Cortex of kidney (tissue), 1 donor: ENCODE measurements around the gene ELF3.
A peak's percentile ranks its signal among the peaks of the same experiment; 100 is the strongest.
"Not testable (repeated sequence)": the region's sequence is repeated elsewhere in the genome, so short reads cannot be mapped to it uniquely, and the experiment has no call there.

Source experiments
- DNase-seq: peaks from one replicate; lab custom pipeline; 2025; lab: John Stamatoyannopoulos, UW

ELF3 gene

DNA sequence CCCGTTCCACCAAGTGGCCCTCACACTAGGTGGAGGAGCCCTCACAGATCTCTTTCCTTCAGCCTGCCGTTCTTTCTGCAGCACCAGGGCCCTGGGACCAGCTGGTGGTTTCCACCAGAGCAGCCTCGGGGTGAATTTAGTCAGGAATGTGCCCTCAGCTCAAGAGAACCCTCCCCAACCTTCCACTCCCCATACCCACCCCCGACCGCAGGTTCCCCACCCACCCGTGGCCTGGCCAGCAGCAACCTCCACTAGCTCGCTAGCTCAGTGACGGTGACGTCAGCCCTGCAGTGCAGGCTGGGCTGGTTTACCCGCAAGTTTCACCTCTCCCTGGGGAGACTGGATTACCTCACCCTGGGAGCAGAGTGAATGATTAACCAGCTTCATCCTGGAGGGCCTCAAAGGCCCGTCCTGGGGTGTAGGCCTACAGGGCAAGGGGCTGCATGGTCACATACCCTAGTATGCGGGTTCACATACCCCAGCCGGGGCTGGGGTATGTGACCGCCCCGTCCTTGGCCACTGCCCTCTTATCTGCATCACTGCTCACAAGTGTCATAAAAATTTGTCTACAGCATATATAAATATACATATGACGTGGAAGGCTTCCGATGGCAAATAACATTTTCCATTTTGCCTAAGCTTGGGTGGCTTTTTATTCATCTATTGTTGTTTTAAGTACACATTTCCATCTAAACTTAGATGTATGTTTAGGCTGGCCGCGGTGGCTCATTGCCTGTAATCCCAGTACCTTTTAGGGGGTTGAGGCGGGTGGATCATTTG is 24.5 kb downstream of the ELF3 start:
- DNase-seq: peak; percentile 14

DNA sequence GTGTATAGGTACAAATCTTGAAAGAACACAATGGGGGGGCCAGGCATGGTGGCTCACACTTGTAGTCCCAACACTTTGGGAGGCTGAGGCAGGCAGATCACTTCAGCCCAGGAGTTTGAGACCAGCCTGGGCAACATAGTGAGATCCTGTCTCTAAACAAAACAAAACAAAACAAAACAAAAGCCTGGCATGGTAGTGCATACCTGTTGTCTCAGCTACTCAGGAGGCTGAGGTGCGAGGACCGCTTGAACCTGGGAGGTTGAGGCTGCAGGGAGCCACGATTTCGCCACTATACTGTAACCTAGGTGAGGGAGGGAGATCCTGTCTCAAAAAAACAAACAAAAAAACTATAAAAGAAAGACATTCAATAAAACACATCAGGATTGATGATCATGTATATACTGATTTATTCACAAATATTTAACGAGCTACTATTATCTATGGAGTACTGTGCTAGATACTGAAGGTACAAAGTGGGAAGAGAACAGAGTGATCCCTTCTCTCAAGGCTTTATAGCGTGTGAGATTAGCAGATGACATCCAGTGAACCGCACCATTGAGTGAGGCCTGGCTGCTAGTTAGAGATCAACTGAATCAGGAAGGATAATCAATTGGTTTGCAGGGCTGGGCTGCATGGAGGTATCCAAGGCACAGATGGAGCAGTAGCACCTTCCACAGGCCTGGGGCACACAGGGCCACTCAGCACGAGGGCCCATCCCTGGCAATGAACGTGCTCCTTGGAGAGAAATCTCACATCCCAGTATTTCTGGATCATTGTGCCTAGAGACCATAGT is 26.4 kb downstream of the ELF3 start:
- DNase-seq: no peak

GRCh38 chr1:202037706-202038296 is 27.4 kb downstream of the ELF3 start:
- no peak for DNase-seq

DNA sequence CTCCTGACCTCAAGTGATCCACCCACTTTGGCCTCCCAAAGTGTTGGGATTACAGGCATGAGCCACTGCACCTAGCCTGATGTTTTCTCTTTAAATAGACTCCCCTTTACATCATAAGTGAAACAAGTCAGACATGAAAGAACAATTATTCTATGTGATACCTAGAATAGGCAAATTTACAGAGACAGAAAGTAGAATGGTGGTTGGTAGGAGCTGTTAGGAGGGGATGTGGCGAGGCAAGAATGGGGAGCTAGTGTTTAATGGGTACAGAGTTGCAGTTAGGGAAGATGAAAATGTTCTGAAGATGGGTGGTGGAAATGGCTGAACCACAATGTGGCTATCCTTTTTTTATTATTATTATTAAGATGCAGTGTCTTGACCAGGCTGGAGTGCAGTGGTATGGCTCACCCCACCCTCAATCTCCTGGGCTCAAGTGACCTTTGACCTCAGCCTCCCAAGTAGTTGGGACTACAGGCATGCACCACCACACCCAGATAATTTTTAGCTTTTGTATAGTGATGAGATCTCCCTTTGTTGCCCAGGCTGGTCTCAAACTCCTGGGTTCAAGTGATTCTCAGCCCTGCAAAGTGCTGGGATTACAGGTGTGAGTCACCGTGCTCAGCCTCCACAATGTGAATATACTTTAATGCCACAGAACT is 28.4 kb downstream of the ELF3 start:
- DNase-seq: no peak

DNA sequence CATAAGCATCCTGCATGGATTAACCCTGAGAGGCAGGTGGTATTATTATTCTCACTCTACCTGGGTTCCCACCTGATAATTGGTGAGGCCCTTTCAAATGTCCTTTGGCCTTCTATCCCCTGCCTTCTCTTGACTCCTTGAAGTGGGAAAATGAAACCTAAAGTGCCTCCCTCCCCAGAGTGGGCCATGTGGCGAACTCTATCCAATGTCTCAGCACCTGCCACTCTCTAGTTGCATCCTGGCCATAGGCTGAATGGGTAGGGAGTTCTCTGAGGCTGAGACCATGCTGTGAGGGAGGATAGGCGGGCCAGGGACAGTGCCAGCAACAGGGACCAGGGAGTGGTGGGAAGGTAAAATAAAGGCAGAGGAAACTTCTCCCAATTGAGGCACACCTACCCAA is 35.3 kb downstream of the ELF3 start:
- no peak for DNase-seq

DNA sequence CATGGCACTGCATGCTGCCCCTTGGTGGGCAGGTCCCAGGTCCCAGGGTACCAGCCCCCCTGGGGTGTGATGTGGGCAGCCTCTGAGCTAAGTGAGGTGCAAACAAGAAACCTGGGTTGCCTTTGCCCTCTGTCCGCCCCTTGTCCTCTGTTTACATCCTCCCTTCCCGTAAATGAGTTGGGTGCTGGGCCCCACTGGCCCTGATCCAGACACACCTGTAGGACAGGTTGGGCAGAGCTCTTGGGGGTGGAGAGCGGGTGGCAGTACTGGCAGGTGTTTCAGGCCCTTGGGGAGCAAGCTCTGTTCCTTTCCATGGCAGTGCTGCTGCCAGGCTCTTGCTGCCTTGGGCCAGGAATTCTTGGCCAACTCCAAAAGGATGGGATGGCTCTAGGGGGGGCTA is 35.8 kb downstream of the ELF3 start:
- no peak for DNase-seq

DNA sequence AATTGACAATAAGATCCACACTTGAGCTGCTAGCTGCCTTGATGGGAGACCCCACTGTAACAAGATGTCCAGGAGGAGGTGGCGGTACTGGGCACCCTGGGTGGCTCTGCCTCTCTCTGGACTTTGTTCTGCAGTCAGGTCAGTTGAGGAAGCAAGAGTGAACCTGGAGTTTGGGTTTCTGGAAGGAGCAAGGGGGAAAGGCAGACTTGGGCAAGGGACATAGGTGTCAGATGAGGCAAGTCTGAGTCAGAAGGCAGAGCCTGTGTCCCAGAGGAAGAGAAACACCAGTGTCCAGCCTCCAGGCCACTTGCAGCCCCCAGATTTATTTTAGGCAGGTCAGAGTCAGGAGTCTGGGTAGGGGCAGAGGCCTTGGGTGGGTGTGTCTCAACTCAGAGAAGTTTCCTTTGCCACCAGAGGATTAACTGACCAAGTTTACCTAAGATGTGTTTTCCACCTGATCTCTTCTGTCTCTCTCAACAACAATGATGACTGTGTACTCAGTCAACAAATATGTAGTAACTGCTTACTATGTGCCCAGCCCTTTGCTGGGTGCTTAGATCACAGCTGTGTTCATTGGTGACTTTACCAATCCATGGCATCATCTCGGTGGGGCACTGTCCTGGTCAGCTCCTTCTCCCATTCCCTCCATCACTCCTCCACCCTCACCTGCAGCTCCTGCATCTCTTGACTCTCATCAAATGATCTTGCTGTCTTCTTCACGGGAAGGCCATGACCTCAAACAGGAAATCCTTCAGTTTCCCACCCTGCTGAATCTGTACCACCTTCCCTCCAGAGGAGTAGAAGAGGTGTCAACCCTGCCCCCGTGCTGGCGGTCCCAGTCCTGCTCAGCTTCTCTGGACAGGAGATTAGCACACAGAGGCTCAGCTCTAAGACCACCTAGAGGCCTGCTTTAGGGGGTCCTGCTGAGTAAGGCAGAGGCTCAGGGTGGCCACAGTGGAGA is 36.6 kb downstream of the ELF3 start:
- no peak for DNase-seq

DNA sequence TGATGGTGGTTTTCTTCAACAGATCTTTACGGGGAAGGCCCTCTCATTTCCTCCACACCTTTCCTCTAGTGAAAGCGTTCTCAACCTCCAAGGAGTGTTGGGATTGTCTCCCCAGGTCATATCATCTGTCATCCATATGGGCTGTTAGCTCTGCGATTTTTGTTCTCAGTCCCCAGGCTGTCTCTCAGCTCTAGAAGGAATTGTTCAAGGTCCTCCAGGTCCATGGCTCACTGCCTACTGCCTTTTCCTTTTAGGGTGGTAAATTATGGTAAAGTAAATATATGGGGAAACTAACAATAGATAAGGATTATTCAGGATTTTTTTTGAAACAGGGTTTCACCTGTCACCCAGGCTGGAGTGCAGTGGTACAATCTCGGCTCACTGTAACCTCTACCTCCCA is 37.6 kb downstream of the ELF3 start:
- no peak for DNase-seq

- DNase-seq: no peak
Measured at GRCh38 chr1:202049129-202049528, 38.7 kb downstream of the ELF3 start.

DNA sequence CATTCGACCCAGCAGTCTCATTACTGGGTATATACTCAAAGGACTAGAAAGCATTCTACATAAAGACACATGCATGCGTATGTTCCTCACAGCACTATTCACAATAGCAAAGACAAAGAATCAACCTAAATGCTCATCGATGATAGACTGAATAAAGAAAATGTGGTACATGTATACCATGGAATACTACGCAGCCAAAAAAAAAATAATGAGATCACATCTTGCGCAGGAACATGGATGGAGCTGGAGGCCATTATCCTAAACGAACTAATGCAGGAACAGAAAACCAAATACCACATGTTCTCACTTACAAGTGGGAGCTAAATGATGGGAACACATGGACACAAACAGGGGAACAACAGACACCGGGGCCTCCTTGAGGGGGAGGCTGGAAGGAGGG is 43.7 kb downstream of the ELF3 start:
- no peak for DNase-seq

DNA sequence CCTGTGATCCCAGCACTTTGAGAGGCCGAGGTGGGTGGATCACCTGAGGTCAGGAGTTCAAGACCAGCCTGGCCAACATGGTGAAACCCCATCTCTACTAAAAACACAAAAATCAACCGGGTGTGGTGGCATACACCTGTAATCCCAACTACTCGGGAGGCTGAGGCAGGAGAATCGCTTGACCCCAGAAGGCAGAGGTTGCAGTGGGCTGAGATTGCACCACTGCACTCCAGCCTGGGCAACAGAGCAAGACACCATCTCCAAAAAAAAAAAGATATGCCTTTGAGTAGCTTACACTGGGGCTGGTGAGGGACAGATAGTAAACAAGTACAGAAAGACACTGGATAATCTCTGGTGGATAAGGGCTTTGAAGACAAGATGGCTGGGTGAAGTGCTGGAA is 44.3 kb downstream of the ELF3 start:
- DNase-seq: not testable (repeated sequence)

GRCh38 chr1:202056644-202057334 is 46.4 kb downstream of the ELF3 start:
- no peak for DNase-seq

GRCh38 chr1:202057335-202057704 is 46.9 kb downstream of the ELF3 start:
- not testable (repeated sequence) for DNase-seq

DNA sequence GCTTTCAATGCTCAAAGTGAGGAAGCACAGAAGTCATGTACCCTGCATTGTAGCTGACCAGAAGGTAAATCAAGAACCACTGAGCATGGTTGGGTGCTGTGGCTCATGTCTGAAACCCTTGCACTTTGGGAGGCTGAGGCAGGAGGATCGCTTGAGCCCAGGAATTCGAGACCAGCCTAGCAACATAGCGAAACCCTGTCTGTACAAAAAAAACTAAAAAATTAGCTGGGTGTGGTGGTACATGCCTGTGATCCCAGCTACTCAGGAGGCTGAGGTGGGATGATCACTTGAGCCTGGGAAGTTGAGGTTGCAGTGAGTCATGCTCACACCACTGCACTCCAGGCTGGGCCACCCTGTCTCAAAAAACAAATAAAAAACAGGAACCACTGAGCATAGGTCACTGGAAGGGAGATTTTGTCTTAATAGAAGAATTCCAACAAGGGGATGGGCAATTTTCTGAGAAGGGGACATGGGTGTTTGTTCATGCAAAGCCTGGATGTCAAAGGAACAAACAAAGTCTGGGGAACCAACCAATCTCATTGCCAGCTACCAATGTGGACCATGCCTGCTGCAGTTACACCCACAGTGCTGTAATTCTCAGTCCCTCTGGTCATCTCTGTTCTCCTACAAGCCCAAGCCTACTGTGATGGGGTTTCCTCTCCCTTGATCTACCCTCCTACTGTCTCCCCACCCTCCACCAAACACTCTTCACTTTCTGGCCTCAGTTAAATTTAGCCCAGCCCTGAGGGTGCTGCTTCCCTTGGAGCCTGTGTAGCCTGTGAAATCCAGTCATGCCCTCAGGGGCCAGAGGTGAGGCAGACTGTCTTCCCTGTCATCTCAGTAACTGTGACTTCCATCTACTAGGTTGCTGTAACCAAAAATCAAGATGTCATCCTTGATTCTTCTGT is 47.9 kb downstream of the ELF3 start:
- no peak for DNase-seq

GRCh38 chr1:202061055-202061454 is 50.7 kb downstream of the ELF3 start:
- DNase-seq: no peak

DNA sequence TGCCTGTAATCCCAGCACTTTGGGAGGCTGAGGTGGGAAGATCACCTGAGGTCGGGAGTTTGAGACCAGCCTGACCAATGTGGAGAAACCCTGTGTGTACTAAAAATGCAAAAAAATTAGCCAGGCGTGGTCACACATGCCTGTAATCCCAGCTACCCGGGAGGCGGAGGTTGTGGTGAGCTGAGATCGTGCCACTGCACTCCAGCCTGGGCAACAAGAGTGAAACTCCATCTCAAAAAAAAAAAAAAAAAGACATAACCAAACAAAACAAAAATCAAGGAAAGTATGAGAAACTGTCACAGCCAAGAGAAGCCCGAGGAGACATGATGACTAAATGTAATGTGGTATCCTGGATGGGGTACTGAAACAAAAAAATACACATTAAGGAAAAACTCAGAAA is 51.4 kb downstream of the ELF3 start:
- DNase-seq: not testable (repeated sequence)

DNA sequence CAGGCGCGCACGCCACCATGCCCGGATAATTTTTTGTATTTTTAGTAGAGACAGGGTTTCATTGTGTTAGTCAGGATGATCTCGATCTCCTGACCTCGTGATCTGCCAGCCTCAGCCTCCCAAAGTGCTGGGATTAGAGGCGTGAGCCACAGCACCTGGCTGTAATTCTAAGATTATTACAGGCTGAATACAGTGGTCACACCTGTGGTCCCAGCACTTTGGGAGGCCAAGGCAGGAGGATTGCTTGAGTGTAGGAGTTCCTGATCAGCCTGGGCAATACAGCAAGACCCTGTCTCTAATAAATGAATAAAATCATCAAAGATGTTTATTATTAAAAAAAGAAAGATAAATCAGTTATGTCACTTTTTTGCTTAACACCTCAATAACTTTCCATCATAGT is 52.2 kb downstream of the ELF3 start:
- DNase-seq: not testable (repeated sequence)

GRCh38 chr1:202063093-202063492 is 52.7 kb downstream of the ELF3 start:
- DNase-seq: no peak

DNA sequence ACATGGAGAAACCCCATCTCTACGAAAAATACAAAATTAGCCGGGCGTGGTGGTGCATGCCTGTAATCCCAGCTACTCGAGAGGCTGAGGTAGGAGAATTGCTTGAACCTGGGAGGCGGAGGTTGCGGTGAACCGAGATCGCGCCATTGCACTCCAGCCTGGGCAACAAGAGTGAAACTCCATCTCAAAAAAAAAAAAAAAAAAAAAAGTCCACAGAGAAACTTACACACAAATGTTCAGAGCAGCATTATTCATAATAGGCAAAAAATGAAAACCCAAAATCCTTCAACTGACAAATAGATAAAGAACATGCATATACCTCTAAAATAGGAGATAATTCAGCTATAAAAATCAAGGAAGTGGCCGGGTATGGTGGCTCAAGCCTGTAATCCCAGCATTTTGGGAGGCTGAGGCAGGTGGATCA is 54.5 kb downstream of the ELF3 start:
- not testable (repeated sequence) for DNase-seq
